Mucosa of gallbladder (tissue), 1 donor: Measurements from ENCODE around the gene UNCX. TPM values are rescaled to one million over a fixed set of nuclear protein-coding genes. Genes with fewer than 3 reads are reported as not detected.
A peak's percentile ranks its signal among the peaks of the same experiment; 100 is the strongest.
"Not testable (repeated sequence)": the region's sequence is repeated elsewhere in the genome, so short reads cannot be mapped to it uniquely, and the experiment has no call there.

Experiments used
- DNase-seq: peaks from one replicate; pipeline ENCODE4 v3.0.0-alpha.2; 2020; ENCODE audit warnings: low spot score
- total RNA-seq: library from RNA; stranded (reverse); gene quantifications from one replicate; pipeline ENCODE4 v1.2.1, GENCODE V29; 2021
- donor health status: DM: no; HTN: no; CAD: no.

UNCX gene
- total RNA-seq = not detected

GRCh38 chr7:1232623-1233332 is at the start of gene UNCX:
Gene UNCX, plus strand, starts transcription at chr7:1232872. Its CDS starts 146 bp downstream, at chr7:1233018.
- no peak for DNase-seq

- DNase-seq = no peak
These were observed 45.5 kb upstream of the UNCX start for GRCh38 chr7:1187127-1187526.

GRCh38 chr7:1188720-1189294 is 43.9 kb upstream of the UNCX start:
- DNase-seq = no peak

- no peak for DNase-seq
These were observed 42.5 kb upstream of the UNCX start for GRCh38 chr7:1189986-1190772.

- DNase-seq = no peak
These were observed 40.4 kb upstream of the UNCX start for GRCh38 chr7:1192171-1192676.

GRCh38 chr7:1193593-1194424 is 38.9 kb upstream of the UNCX start:
- DNase-seq = peak; percentile 50

- not testable (repeated sequence) for DNase-seq
These were observed 36.2 kb upstream of the UNCX start for GRCh38 chr7:1196441-1196840.

GRCh38 chr7:1196950-1197349 is 35.7 kb upstream of the UNCX start:
- DNase-seq = no peak

- no peak for DNase-seq
These were observed 34.6 kb upstream of the UNCX start for GRCh38 chr7:1197997-1198625.

- DNase-seq = no peak
These were observed 32.6 kb upstream of the UNCX start for GRCh38 chr7:1200045-1200444.

GRCh38 chr7:1201916-1202315 is 30.8 kb upstream of the UNCX start:
- no peak for DNase-seq

GRCh38 chr7:1202914-1203313 is 29.8 kb upstream of the UNCX start:
- not testable (repeated sequence) for DNase-seq

- DNase-seq = no peak
These were observed 28.1 kb upstream of the UNCX start for GRCh38 chr7:1204460-1205140.

- not testable (repeated sequence) for DNase-seq
These were observed 26.9 kb upstream of the UNCX start for GRCh38 chr7:1205742-1206141.

- DNase-seq = no peak
These were observed 23.6 kb upstream of the UNCX start for GRCh38 chr7:1209097-1209496.

- DNase-seq = no peak
These were observed 22.2 kb upstream of the UNCX start for GRCh38 chr7:1210321-1210978.

- no peak for DNase-seq
These were observed 21.6 kb upstream of the UNCX start for GRCh38 chr7:1210979-1211608.

- DNase-seq = no peak
These were observed 21.1 kb upstream of the UNCX start for GRCh38 chr7:1211611-1212010.

- not testable (repeated sequence) for DNase-seq
These were observed 20.6 kb upstream of the UNCX start for GRCh38 chr7:1212025-1212424.

- no peak for DNase-seq
These were observed 18.2 kb upstream of the UNCX start for GRCh38 chr7:1214516-1214915.
